Kidney capillary endothelial cell (primary cell): ENCODE measurements around the gene C22orf39.

ENCODE experiments used
- DNase-seq: peaks from one replicate; pipeline ENCODE4 v3.0.0-alpha.2; 2018; ENCODE audit warnings: low spot score

C22orf39 gene

GRCh38 chr22:19400881-19401280, 46.6 kb downstream of the C22orf39 start:
- DNase-seq: no peak

DNA sequence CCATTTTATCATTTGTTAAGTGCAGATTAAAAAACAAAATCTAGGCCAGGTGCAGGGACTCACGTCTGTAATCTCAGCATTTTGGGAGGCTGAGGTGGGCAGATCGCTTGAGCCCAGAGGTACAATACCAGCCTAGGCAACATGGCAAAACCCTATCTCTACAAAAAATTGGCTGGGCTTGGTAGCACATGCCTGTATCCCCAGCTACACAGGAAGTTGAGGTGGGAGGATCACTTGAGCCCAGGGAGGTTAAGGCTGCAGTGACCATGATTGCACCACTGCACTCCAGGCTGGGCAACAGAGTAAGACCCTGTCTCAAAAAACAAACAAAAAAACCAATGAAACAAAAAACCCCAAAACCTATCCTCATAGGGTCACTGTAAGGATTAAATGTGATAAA, 48.9 kb downstream of the C22orf39 start:
- DNase-seq: no peak

GRCh38 chr22:19398206-19398605, 49.3 kb downstream of the C22orf39 start:
- DNase-seq: no peak

- no peak for DNase-seq
Measured at GRCh38 chr22:19397734-19398104, 49.8 kb downstream of the C22orf39 start.

- DNase-seq: no peak
Measured at GRCh38 chr22:19396934-19397733, 50.4 kb downstream of the C22orf39 start.

DNA sequence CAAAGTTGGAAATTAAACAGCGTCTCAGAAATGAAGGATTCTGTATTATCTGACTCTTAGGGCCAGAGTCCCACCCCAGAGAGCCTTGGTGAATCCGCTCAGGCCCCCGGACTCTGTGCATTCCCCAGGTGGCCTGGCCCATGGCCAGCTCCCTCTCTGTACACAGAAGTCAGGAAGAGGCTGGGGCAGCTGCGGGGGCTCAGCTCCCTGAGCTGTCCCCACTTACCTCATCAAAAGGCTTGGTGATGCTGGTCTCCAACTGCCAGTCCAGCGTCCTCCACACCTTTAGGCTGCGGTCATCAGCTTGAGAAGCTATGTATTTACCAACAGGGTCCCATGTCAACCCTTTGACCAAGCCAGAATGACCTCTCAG, 51.0 kb downstream of the C22orf39 start:
- no peak for DNase-seq

GRCh38 chr22:19395276-19395675, 52.2 kb downstream of the C22orf39 start:
- no peak for DNase-seq

DNA sequence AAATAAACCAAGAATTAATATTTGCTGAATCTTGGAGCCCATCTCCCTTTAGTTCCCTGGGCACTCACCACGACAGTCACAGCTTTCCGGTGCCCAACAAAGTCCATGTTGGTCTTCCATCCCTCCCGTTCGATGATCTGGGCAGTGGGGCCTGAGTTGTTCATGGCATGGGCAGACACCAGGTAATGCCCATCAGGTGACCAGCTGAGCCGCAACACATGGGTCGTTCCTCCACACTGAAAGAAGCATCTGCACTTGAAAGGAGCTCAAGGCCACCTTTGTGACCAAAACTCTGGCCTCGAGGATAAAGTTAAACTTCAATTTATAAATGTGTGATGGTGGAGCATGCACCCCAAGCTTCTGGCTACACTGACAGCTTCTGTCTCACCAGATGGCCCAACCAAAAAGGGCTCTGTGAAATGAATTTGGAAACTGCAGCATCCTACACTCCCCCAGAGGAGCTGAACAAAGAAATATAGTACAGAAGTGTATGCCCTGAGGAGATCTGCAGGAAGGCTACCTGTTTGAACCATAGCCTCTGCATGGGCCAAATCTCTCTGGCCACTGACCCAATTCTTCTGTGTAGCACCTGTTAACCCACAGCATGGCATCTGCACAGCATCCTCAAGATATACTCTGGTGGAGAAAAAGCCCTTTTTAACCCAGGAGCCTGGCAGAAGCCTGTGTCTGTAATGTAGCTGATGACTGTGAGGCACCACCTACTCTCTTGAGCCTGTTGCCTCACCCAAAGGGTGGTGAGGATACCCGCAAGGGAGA, 53.0 kb downstream of the C22orf39 start:
- no peak for DNase-seq

DNA sequence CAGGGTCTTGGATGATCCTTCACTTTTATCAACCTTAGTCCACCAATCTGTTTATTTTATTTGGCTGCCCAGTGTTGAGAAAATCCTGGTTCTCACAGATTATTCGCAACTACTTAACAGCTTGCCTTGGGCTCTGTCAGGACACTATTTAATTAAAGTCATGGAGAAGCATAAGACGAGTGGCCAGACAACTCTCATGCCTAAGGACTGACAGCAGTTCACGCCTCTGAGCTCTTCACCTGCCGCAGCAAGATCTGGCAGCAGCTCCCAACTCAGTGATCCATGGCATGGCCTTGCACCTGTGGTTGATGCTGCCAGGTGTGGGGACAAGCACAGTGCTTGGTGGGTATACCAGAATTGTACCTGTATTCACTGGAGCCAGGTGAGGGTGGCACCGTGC, 53.8 kb downstream of the C22orf39 start:
- DNase-seq: no peak
